ENCODE results near the gene FBXL22.
A peak's percentile ranks its signal among the peaks of the same experiment; 100 is the strongest.
"Not testable (repeated sequence)": the region's sequence is repeated elsewhere in the genome, so short reads cannot be mapped to it uniquely, and the experiment has no call there.

The FBXL22 gene

DNA sequence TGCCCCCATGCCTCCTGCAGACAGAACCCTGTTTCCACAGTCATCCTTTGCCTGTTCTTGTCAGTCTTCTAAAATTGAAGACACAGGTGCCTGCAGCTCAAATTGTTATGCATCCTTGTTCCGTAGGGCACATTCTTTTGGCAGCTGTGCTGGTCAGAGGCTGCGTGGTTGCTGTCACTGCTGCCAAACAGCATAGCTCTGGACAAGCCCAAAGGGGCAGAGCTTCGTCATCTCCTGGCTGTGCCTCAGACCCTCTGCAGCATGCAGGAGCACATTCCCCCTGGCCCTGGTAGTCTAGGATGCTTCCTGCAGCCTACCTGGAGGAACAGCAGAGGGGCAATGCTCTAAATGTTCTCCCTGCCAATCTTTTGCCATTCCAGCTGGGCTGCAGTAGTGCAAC is 2.1 kb upstream of the FBXL22 start:
- no peak for DNase-seq

DNA sequence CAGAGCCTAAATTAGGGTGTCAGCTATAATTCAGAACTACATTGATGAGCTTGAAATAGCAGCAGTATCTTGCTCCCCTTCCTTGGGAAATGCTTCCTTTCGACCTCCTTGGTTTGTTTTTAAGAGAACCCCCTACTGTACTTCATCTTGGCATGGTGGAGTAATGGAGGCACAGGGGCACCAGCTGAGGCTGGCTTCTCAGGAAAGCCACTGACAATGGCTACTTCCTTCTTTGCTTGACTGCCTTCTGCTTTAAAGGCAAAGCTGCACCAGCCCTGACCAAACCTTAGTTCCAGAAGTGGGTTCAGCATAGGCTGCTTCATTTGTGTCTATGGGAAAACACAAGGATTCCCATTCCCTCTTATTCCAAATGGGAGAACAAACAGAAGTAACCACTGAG is 1.5 kb upstream of the FBXL22 start:
- DNase-seq: no peak

- DNase-seq: no peak
Measured at GRCh38 chr15:63596676-63597037, 530 bp upstream of the FBXL22 start.

GRCh38 chr15:63597821-63598220 is 634 bp downstream of the FBXL22 start:
- no peak for DNase-seq

DNA sequence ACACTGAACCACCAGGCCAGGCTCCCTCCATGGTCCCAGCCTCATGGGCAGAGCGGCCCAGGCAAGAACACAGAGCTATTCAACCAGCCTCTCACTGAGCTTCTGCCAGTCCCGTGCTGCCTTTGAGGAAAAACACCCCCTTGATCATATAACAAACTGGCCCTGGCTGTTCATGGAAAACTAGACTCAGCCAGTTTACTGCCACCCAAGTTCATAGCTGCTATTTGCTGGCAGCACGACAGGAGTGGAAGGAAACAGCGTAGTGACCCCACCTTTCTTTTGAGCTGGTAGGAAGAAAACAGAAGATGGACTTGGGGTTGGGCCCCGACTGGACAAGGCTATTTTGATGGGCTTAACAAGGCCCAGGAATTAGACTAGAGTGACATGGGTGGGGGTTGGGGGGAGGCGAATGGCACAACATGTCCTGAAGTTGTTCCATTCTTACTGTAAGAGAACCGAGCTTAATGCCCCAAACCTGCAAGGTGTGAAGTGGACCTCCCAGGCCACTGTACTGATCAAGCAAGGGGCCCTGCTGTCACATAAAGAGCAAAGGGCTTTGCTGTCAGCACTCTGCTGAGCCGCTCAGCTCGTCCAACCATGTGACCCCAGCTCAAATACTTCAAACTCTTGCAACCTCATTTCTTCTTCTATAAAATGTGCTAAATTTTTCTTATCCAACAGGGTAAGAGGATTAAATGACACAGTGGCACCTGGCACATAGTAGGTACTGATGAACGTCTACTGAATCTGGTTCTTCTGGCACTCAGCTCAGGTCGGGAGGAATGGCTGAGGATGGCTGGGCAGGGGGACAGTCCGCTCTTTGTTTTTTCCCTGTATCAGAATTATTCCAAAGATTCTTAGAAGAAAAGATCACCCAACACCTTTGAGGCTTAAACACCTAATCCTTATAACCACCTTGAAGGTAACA is 1.6 kb downstream of the FBXL22 start:
- peak in 1 of 2 experiments; percentile 9 for DNase-seq

GRCh38 chr15:63599401-63600000 is 2.3 kb downstream of the FBXL22 start:
- DNase-seq: peak; percentile 40 to 53

DNA sequence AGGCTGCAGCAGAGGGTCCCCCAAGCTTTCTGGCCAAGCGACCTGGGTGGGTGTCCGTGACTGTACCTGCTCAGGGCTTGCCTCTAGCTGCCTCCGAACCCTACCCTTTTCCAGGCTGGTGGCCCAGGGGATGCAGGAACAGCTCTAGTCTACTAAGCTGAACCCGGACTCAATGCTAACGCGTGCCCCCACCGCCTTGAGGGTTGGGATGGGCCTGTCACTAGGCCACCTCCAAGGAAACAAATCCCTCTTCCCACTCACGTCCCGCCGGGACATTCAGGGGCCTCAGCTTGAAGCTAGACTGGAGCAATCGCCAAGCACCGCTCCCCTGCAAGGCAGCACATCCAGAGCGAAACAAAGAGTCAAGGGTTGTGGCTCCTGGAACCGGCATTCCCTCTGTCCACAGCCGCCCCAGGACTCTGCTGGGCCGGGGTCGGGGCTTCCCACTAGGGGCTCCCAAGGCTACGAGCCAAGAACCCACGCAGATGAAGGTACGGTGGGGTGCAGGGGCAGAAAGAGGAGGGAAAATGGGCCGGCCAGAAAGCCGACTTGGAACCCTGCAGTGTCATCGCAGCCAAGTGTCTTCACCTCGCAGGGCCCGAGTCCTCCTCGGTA is 2.9 kb downstream of the FBXL22 start:
- peak in 1 of 2 experiments; percentile 28 for DNase-seq

GRCh38 chr15:63600616-63601025 is 3.4 kb downstream of the FBXL22 start:
- DNase-seq: peak; percentile 78 to 94

DNA sequence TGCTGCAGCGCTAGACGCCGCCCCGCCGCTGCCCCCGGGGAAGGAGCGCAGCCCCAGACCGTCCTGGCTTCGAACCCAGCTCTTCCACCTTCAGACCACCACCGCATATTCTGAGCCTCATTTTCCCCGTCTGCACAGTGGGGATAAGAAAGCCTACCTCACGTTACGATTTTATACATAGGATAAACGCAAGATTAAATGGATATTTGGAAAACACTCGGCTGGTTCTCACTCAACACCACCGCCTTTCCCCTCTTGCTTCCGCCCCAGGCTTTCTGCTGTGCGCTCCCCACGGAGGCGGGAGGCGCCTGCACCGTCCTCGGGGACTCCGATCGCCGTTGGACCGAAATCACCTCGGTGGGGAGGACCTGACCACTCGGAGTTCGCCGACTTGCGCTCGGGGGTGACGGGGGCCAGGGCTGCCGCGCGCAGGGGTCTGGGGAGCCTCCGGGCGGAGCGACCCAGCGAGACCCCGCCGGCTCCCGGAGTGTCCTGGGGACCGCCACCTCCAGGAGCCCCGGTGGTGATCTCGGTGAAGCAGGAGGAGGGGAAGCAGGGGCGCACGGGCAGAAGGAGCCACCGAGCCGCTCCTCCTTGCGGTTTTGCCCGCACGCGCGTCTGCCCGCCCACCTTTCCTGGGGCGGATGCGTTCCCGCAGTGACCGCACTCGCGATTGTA is 4.0 kb downstream of the FBXL22 start:
- DNase-seq: peak in 1 of 2 experiments; percentile 14

DNA sequence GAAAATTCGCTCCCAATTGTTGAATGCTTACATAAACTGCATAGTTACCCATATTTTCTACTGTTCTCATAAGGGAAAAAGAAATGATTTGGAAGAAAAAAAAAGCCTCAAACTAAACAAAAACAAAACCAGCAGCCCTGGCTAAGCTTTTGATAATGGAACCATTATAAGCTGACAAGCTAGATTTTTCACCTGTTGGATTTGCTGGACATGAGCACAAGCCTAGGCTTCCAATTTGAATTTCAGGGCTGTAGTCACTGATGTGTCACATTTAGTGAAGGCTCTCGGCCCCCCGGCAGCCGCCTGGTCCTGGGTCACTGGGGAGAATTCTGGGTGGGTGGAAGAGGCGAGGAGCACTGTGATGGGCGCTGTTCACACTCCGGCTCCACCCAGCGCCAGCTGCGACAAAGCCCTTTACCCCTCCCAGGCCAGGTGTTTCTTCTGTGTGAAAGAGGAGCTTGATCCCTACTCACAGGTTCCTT is 4.6 kb downstream of the FBXL22 start:
- no peak for DNase-seq

GRCh38 chr15:63602595-63602994 is 5.4 kb downstream of the FBXL22 start:
- no peak for DNase-seq

GRCh38 chr15:63603516-63603915 is 6.3 kb downstream of the FBXL22 start:
- no peak for DNase-seq

DNA sequence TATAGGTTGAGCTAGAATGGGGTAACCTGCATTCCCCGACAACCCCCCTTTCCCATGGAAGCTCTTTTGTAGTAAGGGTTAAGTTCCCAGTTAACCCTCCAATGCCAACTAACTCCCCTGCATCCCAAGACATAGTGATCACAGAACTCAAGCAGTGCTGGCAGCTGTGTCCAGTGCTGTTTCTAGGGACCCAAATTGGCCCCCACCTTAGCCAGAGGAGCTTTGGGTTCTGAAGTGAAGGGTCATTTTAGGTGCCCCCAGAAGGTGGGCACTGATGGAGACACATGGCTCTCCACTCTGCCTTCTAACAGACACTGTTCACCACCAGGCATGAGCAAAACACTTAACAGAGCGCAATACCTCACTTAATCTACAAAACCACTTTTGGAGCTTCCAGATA is 7.1 kb downstream of the FBXL22 start:
- no peak for DNase-seq

- no peak for DNase-seq
Measured at GRCh38 chr15:63605036-63605435, 7.8 kb downstream of the FBXL22 start.

DNA sequence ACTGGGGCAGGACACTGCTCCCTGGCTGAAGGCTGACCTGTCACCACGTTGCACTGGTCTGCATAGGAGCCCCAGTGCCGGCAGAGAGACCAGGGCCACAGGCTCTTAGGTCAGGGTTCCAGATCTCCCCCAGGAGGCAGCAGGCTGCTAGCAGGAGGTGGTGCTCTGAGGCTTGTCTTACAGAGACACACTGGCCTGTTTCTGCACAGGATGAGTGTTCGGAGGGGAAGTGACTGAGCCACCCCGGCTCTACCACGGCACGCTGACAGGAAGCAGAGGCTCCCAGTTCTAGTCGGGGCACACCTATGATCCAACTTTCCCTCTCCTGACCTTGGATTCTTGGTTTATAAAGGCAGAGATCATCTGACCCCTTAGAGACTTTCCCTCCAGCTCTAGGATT is 8.6 kb downstream of the FBXL22 start:
- no peak for DNase-seq

GRCh38 chr15:63606308-63606707 is 9.1 kb downstream of the FBXL22 start:
- no peak for DNase-seq

- DNase-seq: no peak
Measured at GRCh38 chr15:63608989-63609388, 11.8 kb downstream of the FBXL22 start.

GRCh38 chr15:63609448-63609847 is 12.3 kb downstream of the FBXL22 start:
- no peak for DNase-seq

DNA sequence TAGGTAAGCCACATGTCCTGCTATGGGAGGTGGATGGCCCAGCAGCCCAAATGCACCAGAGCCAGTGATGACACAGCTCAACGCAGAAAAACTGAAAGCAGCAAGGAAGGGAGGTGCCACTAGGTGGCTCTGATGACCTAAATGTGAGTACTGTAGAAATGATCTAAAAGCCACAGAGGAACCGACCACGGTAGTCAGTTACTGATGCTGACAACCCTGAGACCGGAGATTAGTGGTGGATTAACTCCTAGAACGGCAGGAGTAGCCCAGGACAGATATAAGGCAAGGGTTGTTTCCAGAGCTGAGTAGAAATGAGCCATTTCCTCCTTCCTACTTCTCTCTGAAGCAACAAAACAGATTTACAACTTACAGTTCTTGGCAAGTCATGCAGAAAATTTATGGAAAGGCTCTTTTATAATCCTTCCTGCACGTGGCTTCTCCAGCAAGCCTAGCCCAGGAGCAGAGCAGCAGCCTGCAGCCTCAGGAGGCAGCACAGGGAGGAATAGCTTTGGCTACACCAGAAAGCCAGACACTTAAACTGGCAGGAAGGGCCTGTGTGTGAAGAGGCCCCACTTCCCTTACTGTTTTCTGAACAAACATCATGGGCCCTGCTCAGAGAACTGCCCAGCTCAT is 13.1 kb downstream of the FBXL22 start:
- DNase-seq: peak in 1 of 2 experiments; percentile 79

- no peak for DNase-seq
Measured at GRCh38 chr15:63611177-63611576, 14.0 kb downstream of the FBXL22 start.

DNA sequence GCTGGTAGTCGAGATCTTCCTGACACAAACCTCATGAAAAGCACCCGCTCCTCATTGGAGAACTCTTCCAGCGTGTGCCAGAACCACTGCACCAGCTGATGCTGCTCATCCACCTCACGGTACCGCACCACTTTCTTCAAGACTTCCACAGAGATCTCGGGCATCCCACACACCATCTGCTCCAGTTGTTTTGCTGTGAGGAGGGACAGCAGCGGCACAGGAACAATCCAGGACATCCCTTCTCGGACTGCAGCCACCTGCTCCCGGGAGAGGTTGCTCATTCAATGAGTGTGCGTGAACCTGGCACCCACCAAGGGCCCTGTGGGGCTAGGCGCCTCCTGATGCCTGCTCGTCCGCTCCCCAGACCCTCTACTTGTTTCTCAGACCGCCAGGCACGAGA is 15.1 kb downstream of the FBXL22 start:
- no peak for DNase-seq

- no peak for DNase-seq
Measured at GRCh38 chr15:63615935-63616334, 18.7 kb downstream of the FBXL22 start.

- DNase-seq: not testable (repeated sequence)
Measured at GRCh38 chr15:63617147-63617546, 20.0 kb downstream of the FBXL22 start.
